H1 (cell line): ENCODE results near the gene LRRC45.

Source experiments
- ASH2L ChIP-seq: fragments of 200-600, 300-600 bp; sonication (generic); IDR thresholded peaks from one replicate; pipeline ENCODE4 v1.7.1; 2017; ENCODE audit warnings: low read length
- BACH1 ChIP-seq: IDR thresholded peaks from 2 replicates; pipeline ENCODE4 v1.6.1; 2012; ENCODE audit warnings: low read length, improper control_type of control experiment
- CHD2 ChIP-seq: IDR thresholded peaks from 2 replicates; pipeline ENCODE4 v1.6.1; 2012; ENCODE audit warnings: low read length, improper control_type of control experiment
- CTCF ChIP-seq, 3 experiments: IDR thresholded peaks; 1 replicate in 2 of 3; 2 replicates in 1 of 3; pipeline versions ENCODE4 v1.5.1 to v1.6.1; 2011; ENCODE audit warnings: low read length in 3 of 3, mild to moderate bottlenecking in 3 of 3, inconsistent platforms in 2 of 3, low read depth in 1 of 3, moderate library complexity in 1 of 3; ENCODE audit not compliant: insufficient read depth in 1 of 3; ENCODE audit errors: control extremely low read depth in 1 of 3
- EZH2 ChIP-seq: fragments of 200-600 bp; sonication (generic); IDR thresholded peaks from 2 replicates; pipeline ENCODE4 v1.7.1; 2012; ENCODE audit warnings: low read depth, mild to moderate bottlenecking, moderate library complexity, low read length, inconsistent platforms; ENCODE audit not compliant: severe bottlenecking
- JUN ChIP-seq: IDR thresholded peaks from 2 replicates; pipeline ENCODE4 v1.6.1; 2011; ENCODE audit warnings: low read depth, mild to moderate bottlenecking, improper control_type of control experiment, low read length
- POLR2A ChIP-seq, 2 experiments: IDR thresholded peaks; 1 replicate in 1 of 2; 2 replicates in 1 of 2; pipeline ENCODE4 v1.6.1; 2011; ENCODE audit warnings: low read depth in 2 of 2, low read length in 2 of 2, mild to moderate bottlenecking in 2 of 2; ENCODE audit errors: control extremely low read depth in 1 of 2
- POU5F1 ChIP-seq: IDR thresholded peaks from 2 replicates; pipeline ENCODE4 v1.6.1; 2011; ENCODE audit warnings: low read depth, mild to moderate bottlenecking, low read length, moderate library complexity
- RAD21 ChIP-seq, 2 experiments: IDR thresholded peaks in 1 of 2; conservative IDR thresholded peaks in 1 of 2; 2 replicates each; pipeline ENCODE4 v1.6.1; 2011; ENCODE audit warnings: low read depth in 2 of 2, low read length in 2 of 2, improper control_type of control experiment in 1 of 2, inconsistent platforms in 1 of 2, mild to moderate bottlenecking in 1 of 2, moderate library complexity in 1 of 2
- RFX5 ChIP-seq: IDR thresholded peaks from 2 replicates; pipeline ENCODE4 v1.6.1; 2011; ENCODE audit warnings: low read depth, low read length, improper control_type of control experiment, borderline replicate concordance
- TBP ChIP-seq: IDR thresholded peaks from 2 replicates; pipeline ENCODE4 v1.6.1; 2011; ENCODE audit warnings: low read depth, low read length, improper control_type of control experiment
- TCF12 ChIP-seq: IDR thresholded peaks from 2 replicates; pipeline ENCODE4 v1.6.1; 2011; ENCODE audit warnings: low read depth, mild to moderate bottlenecking, low read length

GRCh38 chr17:82048571-82048971 lies 25.5 kb downstream of the LRRC45 start:
- TF ChIP-seq CTCF (IDR thresholded peaks at IDR 0.05; ENCODE audit: control extremely low read depth in 1 of 3, insufficient read depth in 1 of 3, low read depth in 1 of 3, low read length in 3 of 3): no peak
- no peak for TF ChIP-seq RFX5
- TF ChIP-seq JUN: no peak
- no peak for TF ChIP-seq TCF12
- TF ChIP-seq CHD2: no peak
- no peak for TF ChIP-seq RAD21 (IDR thresholded peaks at IDR 0.05 in 1 of 2, conservative IDR thresholded peaks at IDR 0.05 in 1 of 2; ENCODE audit: low read depth in 2 of 2, low read length in 2 of 2)
- no peak for TF ChIP-seq BACH1
- no peak for TF ChIP-seq ASH2L
- TF ChIP-seq POU5F1: no peak
- TF ChIP-seq POLR2A (IDR thresholded peaks at IDR 0.05; ENCODE audit: control extremely low read depth in 1 of 2, low read depth in 2 of 2, low read length in 2 of 2): no peak
- TF ChIP-seq TBP: no peak
- no peak for TF ChIP-seq EZH2
